Posterior cingulate gyrus (tissue), 11 donors: Measurements from ENCODE around the gene AKAP9.
A peak's percentile ranks its signal among the peaks of the same experiment; 100 is the strongest.
"Not testable (repeated sequence)": the region's sequence is repeated elsewhere in the genome, so short reads cannot be mapped to it uniquely, and the experiment has no call there.

ENCODE experiments used
- DNase-seq, 10 donors: peaks; one replicate each; pipeline versions ENCODE4 v3.0.0 to v3.0.0-alpha.2; 2020 to 2021; ENCODE audit warnings: mixed read lengths in 3 of 10
- intact Hi-C: fragments of 100-400 bp; cut with DNase I; formaldehyde crosslinking; loops from one replicate; pipeline ENCODE4 v1.15.1; 2023

The AKAP9 gene

GRCh38 chr7:91940572-91941341, at the start of gene AKAP9:
Gene AKAP9 (plus strand): TSS chr7:91940862. CDS start chr7:91941100, 238 bp downstream.
- intact Hi-C loops: loop anchor here (5.0 kb wide), 3 partner anchors 37 to 192 kb away; partner anchors contain the start of genes CYP51A1 and MTERF1
- DNase-seq: peak; percentile 71 to 98 (median 86)

DNA sequence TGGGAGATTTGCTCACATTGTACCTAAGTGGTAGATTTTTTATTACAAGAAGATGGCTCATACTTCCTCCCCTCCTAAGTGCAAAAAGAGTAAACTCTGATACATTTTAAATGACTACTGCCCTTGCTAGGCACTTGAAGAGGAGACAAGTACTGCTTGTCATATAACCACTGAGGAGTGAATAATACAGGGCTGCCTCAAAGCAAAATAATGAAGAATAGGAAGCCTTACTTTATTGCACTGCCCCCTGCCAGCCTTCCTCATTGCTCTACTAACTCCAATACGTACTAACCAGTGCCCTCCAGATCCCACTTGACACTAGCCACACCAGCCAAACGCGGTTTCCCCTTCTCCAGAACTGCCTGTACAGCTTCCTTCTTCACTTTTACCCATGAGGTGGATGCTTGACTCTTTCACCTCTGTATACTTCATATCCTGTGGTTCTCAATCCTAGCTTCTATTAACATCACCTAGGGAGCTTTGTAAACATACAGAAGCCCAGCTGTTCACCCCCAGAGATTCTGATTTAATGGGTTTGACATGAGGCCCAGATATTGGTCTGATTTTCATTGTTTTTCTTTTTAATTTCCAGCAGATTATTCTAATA, 48.5 kb upstream of the AKAP9 start:
- DNase-seq: no peak

GRCh38 chr7:91892821-91893340, 47.8 kb upstream of the AKAP9 start:
- no peak for DNase-seq
- intact Hi-C loops: no loop called here

More for the DNA sequence above, 48.5 kb upstream of the AKAP9 start:
- intact Hi-C loops: no loop called here

GRCh38 chr7:91893699-91894098, 47.0 kb upstream of the AKAP9 start:
- intact Hi-C loops, DNase-seq: not testable (repeated sequence)

DNA sequence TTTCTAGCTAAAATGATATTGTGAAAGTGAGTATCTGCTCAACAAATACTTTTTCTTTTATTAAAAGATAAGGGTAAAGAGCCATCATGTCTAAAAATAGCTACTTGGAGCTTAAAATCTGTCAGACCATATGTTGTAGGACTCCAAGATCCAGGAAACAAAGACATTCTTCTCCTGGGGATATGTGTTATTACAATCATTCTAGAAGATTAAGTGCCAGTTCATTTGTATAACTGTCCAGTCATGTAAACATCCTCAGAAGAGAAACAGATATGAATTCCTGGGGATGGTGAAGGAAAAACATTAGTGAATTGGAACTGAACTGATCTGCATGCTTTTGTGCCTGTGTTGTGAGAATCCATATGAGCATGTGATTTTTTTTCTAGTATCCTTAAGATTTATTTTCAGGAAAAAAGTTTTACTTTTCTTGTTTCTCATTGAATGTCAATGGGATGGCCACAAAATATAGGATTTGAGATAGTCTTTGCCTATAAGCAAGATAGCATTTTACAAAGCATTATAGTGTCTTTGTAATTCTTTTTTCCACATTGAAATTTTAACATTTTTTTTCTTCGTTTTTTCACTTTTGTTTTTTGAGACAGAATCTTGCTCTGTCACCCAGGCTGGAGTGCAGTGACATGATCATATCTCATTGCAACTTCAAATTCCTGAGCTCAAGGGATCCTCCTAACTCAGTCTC, 45.7 kb upstream of the AKAP9 start:
- intact Hi-C loops: no loop called here
- no peak for DNase-seq

DNA sequence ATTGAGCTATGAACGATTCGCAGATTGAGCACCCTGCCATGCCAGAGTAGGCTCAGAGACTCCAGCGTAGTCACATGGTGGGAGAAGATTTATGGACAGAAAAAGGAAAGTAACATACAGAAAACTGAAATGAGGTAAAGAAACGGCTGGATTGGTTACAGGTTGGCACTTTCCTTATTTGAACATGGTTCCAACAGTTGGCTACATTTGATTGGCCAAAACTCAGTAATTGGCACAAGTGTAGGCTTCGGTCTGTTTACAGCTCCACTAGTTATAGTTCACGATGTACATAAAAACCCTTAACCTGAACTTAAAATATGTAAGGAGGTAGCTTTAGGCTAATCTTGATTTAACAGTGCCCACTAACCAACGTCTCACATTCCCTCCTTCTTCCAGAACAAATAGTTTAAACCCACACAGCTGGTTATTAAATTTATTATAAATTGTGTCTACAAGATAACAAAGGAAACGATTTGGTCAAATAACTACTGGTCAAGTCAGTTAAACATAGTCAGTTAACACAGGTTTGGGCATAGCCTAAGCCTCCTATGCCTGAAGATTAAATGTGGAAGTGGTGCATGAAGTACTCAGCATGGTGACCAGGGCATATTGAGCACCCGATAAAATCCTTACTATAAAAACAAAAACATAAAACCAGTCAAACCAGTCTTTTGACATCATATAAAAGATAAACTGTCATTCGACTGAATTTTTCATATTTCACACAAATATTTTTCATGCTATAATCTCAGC, 42.2 kb upstream of the AKAP9 start:
- DNase-seq: no peak
- intact Hi-C loops: no loop called here

- intact Hi-C loops: no loop called here
- DNase-seq: no peak
These were observed 41.1 kb upstream of the AKAP9 start for GRCh38 chr7:91899563-91899962.

- DNase-seq: no peak
These were observed 30.5 kb upstream of the AKAP9 start for GRCh38 chr7:91910171-91910570.

GRCh38 chr7:91911121-91911520, 29.5 kb upstream of the AKAP9 start:
- no peak for DNase-seq
- intact Hi-C loops: no loop called here

More at GRCh38 chr7:91910171-91910570, 30.5 kb upstream of the AKAP9 start:
- intact Hi-C loops: no loop called here

DNA sequence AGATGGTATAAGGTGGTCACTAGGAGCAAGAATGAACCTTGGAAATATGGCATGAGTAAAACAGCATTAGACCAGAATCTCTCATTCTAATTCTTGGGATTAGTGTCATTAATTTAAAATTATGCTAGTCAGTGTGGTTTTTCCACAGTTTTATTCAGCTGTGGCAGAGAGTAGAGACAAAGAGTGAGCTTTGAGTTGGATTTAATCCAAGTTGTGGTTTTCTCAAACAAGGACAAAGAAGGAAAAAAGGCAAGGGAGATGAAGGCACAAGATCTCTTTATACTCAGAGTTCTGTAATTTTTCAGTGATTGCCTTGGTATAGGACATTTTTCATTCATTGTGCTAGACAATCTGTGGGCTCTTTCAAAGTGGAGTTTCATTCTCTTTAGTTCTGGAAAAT, 28.2 kb upstream of the AKAP9 start:
- intact Hi-C loops: no loop called here

DNA sequence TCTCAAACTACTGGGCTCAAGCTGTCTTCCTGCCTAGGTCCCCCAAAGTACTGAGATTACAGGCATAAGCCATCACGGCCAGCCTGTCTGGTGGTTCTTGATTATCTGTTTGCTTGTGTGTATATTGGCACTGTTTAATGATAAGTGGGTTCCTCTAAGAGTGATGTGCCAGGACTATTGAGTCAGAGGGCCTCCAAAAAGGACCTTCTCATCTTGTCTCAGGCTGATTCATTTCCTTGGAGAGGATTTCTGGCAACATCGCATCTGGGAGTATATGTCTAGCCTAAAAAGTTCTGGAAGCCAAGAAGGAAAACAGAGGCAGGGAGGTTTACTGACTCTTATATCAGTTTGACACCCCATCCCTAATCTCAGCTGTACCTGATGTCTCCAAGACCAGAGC, 27.1 kb upstream of the AKAP9 start:
- intact Hi-C loops: no loop called here
- no peak for DNase-seq

More for the DNA sequence above, 28.2 kb upstream of the AKAP9 start:
- DNase-seq: no peak

DNA sequence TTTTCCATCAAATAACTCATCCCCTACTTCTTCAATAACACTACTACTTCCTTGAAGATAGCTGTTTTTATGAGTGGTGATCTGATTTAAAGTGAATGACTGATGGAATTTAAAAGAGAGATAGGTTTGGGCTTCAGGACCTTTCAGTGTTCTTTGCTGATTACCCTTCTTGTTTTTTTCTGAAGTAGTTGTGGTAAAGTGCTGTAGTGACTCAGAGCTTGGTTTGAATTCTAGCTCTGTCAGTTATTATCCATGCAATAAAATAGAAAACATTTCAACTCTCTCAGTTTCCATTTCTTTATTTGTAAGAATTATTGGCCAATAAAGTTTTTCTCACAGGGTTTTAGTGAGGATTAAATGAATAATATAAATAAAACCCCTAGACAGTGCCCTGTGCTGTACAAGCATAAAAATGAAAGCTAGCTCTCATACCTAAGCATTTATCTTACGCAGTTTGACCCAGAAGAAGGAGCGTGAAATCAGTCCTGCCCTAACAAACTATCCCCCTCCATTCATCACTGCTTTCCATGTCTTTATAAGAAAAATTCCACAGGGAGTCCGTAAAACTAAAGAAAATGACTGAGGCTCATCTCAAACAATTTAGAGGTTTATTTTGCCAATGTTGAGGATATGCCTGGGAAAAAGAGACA, 25.1 kb upstream of the AKAP9 start:
- intact Hi-C loops: no loop called here
- DNase-seq: no peak

DNA sequence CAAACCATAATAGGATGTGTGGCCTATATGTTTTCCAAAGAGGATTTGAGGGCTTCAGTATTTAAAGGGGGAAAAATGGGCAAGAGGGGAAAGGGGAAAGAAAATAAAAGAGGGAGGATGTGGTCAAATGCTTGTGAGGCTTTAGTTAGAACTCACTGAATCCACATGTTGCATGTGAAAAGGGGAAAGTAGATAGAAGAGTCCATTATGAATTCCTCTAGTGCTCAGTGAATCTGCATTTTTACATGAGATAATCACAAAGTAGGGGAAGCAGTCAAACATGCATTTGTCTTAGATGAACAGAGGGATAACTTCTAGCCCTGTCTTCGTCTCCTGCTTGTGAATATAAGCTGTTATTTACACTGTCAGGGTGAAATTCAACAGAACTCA, 24.6 kb upstream of the AKAP9 start:
- intact Hi-C loops: no loop called here
- DNase-seq: no peak

DNA sequence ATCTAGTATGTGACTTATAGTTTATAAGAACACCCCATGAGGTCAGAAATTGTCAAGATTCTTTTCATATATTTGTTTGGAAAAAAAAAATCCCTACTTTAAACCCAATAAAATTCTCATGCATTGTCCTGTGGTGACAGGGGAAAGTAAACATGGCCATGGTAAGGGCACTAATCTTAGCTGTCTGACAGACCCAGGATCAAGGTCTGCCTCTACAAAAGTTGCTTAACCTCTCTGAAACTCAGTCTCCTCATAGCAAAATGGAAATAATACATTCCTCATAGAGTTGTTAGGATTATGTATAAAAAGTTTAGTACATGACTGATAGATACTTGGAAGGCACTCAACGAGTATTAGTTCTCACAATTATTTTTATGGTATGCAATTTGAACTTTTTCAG, 22.3 kb upstream of the AKAP9 start:
- intact Hi-C loops: no loop called here
- no peak for DNase-seq

GRCh38 chr7:91922857-91923256, 17.8 kb upstream of the AKAP9 start:
- intact Hi-C loops: no loop called here
- no peak for DNase-seq

DNA sequence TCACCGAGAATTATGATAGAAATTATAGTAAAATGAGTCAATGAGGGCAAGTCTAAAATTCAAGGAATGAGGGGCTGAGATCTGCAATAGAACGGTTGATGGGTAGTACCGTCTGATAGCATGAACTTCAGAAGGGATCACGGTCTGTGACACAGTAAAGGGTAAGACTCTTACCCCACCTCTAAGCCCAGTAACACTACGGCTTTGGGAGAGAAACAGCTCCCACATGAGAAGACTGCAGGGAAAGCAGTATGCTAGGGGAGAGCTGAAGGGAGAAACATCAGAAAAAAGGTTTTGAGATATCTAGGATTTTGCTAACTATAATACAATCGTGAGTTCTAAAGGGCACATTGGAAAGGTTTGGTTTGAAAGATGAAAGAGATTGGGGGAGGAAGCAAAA, 12.8 kb upstream of the AKAP9 start:
- DNase-seq: no peak
- intact Hi-C loops: no loop called here

- no peak for DNase-seq
- intact Hi-C loops: no loop called here
These were observed 11.2 kb upstream of the AKAP9 start for GRCh38 chr7:91929463-91929862.

DNA sequence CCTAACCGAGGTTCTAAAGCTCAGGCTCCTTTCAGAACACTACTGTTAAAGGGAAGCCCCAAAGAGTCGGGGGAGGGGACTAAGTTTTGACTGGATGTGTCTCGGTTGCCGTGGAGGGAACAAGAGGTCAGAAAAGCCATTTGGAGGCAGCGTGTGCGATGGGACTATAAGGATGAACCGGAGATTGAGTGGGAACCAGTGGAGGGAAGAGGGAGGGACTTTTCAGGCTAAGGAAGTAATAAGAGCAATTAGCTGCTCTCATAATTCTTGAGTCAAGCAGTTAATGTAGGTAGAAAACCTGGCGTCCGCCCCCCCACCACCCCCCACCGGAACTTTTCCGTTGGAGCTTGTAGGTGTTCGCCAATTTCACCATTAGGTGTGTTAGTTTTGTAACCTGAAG, 491 bp upstream of the AKAP9 start:
- intact Hi-C loops: loop anchor here (5.0 kb wide), 3 partner anchors 37 to 192 kb away; partner anchors contain the start of genes CYP51A1 and MTERF1

GRCh38 chr7:91941450-91941849, 788 bp downstream of the AKAP9 start:
- intact Hi-C loops: loop anchor here (5.0 kb wide), 3 partner anchors 36 to 191 kb away; partner anchors contain the start of genes CYP51A1 and MTERF1
- peak in 6 of 10 donors; percentile 12 to 81 (median 26) for DNase-seq

More for the DNA sequence above, 491 bp upstream of the AKAP9 start:
- no peak for DNase-seq

GRCh38 chr7:91942312-91942711, 1.6 kb downstream of the AKAP9 start:
- no peak for DNase-seq
- intact Hi-C loops: loop anchor here (5.0 kb wide), 3 partner anchors 35 to 190 kb away; partner anchors contain the start of genes CYP51A1 and MTERF1
